Right atrium auricular region (tissue), 2 donors: ENCODE results near the gene TRIP12. TPM values are rescaled to one million over a fixed set of nuclear protein-coding genes. Genes with fewer than 3 reads are reported as not detected.
"Not testable (repeated sequence)": the region's sequence is repeated elsewhere in the genome, so short reads cannot be mapped to it uniquely, and the experiment has no call there.

Experiments
- DNase-seq: peaks from one replicate; pipeline ENCODE4 v3.0.0-alpha.2; 2019; ENCODE audit warnings: low spot score
- H3K27ac ChIP-seq, 2 donors: fragments of 200-600 bp; sonication (generic); 1 replicate in 1 of 2; 2 replicates in 1 of 2; pipeline ENCODE4 v1.5.1; 2016 to 2019
- H3K27me3 ChIP-seq, 2 donors: fragments of 200-600 bp; sonication (generic); one replicate each; pipeline versions ENCODE4 v1.5.1 to v1.6.0; 2017 to 2019
- H3K36me3 ChIP-seq: fragments of 200-600 bp; sonication (generic); one replicate; pipeline ENCODE4 v1.5.1; 2016
- H3K4me1 ChIP-seq, 2 donors: fragments of 200-600 bp; sonication (generic); one replicate each; pipeline versions ENCODE4 v1.5.1 to v1.6.0; 2017 to 2019
- H3K4me3 ChIP-seq, 2 donors: fragments of 200-600 bp; sonication (generic); 1 replicate in 1 of 2; 2 replicates in 1 of 2; pipeline ENCODE4 v1.5.1; 2017 to 2019; ENCODE audit warnings: mild to moderate bottlenecking in 1 of 2, moderate library complexity in 1 of 2
- H3K9me3 ChIP-seq, 2 donors: fragments of 200-600 bp; sonication (generic); one replicate each; pipeline ENCODE4 v1.5.1; 2019
- total RNA-seq, 2 donors: library from RNA; depleted of rRNA; stranded (reverse); fragments of >200 nt; gene quantifications; one replicate each; pipeline ENCODE4 v1.1.0, GENCODE V29; 2016
- TF ChIP-seq, protein P1 (sequence below), 2 donors: fragments of 200-600 bp; sonication (generic); IDR thresholded peaks; one replicate each; pipeline ENCODE4 v1.5.1; 2019; ENCODE audit warnings: antibody characterized with exemption in 2 of 2

Gene TRIP12
- total RNA-seq, 2 donors from 2014 or later: 94.8 to 107 TPM

DNA sequence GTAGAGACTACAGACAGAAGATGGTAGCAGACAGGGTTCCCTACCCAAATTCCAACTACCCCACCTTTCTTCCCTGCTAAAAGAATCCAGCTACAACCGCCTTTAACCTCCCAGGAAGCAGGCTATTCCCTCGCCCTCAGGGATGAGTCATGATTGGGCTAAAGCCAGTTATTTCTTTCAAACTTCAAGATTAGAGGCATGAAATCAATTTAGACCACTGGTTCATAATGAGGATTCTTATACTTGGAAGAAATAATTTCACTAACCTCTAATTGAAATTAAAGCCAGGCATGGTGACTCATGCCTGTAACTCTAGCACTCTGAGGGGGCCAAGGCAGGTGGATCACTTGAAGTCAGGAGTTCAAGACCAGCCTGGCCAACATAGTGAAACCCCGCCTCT is 20.0 kb downstream of the TRIP12 start:
- no peak overlapping the region for H3K4me3 ChIP-seq
- no peak for DNase-seq
- peaks cover 0 to 22% of the 10 kb centered on the region in 2 donors for H3K4me1 ChIP-seq
- no peaks in the 10 kb centered on the region for H3K36me3 ChIP-seq
- H3K9me3 ChIP-seq: no peaks in the 10 kb centered on the region
- H3K27me3 ChIP-seq: no peaks in the 10 kb centered on the region
- no peak overlapping the region for H3K27ac ChIP-seq
- TF ChIP-seq, protein P1, sequence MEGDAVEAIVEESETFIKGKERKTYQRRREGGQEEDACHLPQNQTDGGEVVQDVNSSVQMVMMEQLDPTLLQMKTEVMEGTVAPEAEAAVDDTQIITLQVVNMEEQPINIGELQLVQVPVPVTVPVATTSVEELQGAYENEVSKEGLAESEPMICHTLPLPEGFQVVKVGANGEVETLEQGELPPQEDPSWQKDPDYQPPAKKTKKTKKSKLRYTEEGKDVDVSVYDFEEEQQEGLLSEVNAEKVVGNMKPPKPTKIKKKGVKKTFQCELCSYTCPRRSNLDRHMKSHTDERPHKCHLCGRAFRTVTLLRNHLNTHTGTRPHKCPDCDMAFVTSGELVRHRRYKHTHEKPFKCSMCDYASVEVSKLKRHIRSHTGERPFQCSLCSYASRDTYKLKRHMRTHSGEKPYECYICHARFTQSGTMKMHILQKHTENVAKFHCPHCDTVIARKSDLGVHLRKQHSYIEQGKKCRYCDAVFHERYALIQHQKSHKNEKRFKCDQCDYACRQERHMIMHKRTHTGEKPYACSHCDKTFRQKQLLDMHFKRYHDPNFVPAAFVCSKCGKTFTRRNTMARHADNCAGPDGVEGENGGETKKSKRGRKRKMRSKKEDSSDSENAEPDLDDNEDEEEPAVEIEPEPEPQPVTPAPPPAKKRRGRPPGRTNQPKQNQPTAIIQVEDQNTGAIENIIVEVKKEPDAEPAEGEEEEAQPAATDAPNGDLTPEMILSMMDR (IDR thresholded peaks at IDR 0.05): no peak

DNA sequence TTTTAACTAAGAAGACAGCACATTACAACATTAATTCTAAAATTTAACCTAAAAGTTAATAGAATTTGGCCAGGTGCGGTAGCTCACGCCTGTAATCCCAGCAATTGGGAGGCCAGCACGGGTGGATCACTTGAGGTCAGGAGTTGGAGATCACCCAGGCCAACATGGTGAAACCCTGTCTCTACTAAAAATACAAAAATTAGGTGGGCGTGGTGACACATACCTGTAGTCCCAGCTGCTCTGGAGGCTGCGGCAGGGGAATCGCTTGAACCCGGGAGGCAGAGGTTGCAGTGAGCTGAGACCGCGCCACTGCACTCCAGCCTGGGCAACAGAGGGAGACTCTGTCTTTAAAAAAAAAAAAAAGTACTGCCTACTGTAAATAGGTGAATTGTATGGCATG is 21.3 kb downstream of the TRIP12 start:
- DNase-seq, H3K27ac ChIP-seq, H3K4me3 ChIP-seq, H3K36me3 ChIP-seq, H3K27me3 ChIP-seq, H3K9me3 ChIP-seq: not testable (repeated sequence)
- peaks cover 0 to 22% of the 10 kb centered on the region in 2 donors for H3K4me1 ChIP-seq

DNA sequence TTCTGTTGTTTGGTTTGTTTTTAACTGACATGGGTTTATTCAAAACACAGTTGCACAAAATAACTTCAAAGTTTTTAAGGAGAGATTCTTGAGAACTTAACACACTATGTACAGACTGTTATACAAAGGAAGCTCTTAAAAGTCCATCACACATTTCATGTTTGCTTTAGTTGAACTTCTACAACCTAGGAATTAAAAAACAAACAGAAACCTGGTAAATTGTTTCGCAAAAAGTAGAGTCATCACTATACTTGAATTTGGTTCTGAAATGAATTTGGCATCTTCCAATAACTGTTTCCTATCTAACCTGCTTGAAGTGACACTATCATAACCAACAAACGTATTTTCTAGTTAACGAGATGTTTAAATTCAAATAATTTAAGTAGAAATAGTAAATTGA is 21.8 kb downstream of the TRIP12 start:
- Histone ChIP-seq H3K27ac (no peak overlapping the region), H3K36me3 (no peaks in the 10 kb centered on the region), H3K4me1 (peaks cover 0 to 24% of the 10 kb centered on the region in 2 donors), H3K9me3 (no peaks in the 10 kb centered on the region), H3K27me3 (no peaks in the 10 kb centered on the region), H3K4me3 (no peak overlapping the region)
- no peak for DNase-seq
- TF ChIP-seq, protein P1 (IDR thresholded peaks at IDR 0.05): no peak

DNA sequence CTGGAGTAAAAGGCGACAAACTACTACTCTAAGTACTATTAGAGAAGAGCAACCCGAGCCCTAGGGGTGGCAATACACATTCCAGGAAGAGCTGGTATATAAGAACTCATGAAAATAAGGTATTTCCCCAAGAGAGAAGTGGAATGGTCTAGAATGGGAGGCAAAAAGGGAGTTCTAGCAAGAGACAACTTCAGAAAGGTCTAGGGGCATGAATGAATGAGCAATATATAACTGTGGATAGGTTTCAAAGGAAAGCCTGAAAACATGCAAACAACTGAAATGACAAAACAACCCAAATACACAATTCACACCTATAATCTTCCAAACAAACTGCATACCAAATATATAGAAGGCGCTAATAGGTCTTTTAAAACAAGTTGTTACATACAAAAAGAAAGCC is 22.2 kb downstream of the TRIP12 start:
- no peaks in the 10 kb centered on the region for H3K9me3 ChIP-seq
- TF ChIP-seq, protein P1 (IDR thresholded peaks at IDR 0.05): no peak
- H3K27me3 ChIP-seq: no peaks in the 10 kb centered on the region
- no peak overlapping the region for H3K4me3 ChIP-seq
- no peaks in the 10 kb centered on the region for H3K36me3 ChIP-seq
- DNase-seq: no peak
- no peak overlapping the region for H3K27ac ChIP-seq
- peaks cover 0 to 28% of the 10 kb centered on the region in 2 donors for H3K4me1 ChIP-seq

DNA sequence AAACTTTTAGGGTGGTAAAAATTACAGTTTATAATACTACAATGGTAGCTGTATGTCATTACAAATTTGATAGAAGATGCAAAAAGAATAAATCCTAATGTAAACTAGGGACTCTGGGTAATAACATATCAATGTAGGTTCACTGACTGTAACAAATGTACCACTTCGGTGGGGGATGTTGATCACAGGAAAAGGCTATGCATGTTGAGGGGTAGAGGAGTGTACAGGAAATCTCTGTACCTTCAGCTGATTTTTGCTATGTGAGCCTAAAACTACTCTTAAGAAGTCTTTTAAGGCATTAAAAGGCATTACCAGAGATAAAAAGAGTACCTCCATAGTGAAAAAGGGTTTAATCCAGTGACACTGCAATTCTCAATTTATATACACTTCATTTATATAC is 25.0 kb downstream of the TRIP12 start:
- no peaks in the 10 kb centered on the region for H3K27me3 ChIP-seq
- no peaks in the 10 kb centered on the region for H3K36me3 ChIP-seq
- TF ChIP-seq, protein P1 (IDR thresholded peaks at IDR 0.05): no peak
- H3K4me1 ChIP-seq: peaks cover 0 to 26% of the 10 kb centered on the region in 2 donors
- DNase-seq: no peak
- no peaks in the 10 kb centered on the region for H3K9me3 ChIP-seq
- no peak overlapping the region for H3K27ac ChIP-seq
- H3K4me3 ChIP-seq: no peak overlapping the region

DNA sequence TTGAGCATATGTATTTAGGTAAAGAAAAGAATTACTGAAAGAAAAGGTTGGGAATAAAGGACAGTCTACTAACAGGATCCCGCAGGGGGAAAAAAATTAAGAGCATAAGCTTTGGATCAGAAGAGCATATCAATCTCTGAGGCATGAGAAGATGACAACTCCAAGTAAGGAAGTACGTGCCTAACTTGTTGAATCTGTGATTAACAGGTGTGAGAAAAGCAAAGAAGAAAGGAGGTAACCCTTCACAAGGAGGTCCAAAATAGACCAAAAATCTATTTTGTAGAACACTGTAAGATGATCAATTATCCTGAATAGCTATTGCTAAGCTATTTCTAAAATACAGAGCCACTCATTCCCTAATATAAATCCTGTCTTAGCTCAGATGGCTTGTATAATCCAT is 32.8 kb downstream of the TRIP12 start:
- no peaks in the 10 kb centered on the region for H3K36me3 ChIP-seq
- TF ChIP-seq, protein P1 (IDR thresholded peaks at IDR 0.05): no peak
- DNase-seq: no peak
- no peaks in the 10 kb centered on the region for H3K27me3 ChIP-seq
- H3K4me1 ChIP-seq: peaks cover 0 to 30% of the 10 kb centered on the region in 2 donors
- no peaks in the 10 kb centered on the region for H3K9me3 ChIP-seq
- H3K27ac ChIP-seq: no peak overlapping the region
- no peak overlapping the region for H3K4me3 ChIP-seq
